GM12874 (cell line): Measurements from ENCODE around the gene SMAD3.

Source experiments
- TF ChIP-seq, protein P1 (sequence below): IDR thresholded peaks from 2 replicates; pipeline ENCODE4 v1.5.1; 2011; ENCODE audit warnings: low read depth, mild to moderate bottlenecking, control low read depth, low read length, moderate library complexity; ENCODE audit not compliant: insufficient read depth

Gene SMAD3

DNA sequence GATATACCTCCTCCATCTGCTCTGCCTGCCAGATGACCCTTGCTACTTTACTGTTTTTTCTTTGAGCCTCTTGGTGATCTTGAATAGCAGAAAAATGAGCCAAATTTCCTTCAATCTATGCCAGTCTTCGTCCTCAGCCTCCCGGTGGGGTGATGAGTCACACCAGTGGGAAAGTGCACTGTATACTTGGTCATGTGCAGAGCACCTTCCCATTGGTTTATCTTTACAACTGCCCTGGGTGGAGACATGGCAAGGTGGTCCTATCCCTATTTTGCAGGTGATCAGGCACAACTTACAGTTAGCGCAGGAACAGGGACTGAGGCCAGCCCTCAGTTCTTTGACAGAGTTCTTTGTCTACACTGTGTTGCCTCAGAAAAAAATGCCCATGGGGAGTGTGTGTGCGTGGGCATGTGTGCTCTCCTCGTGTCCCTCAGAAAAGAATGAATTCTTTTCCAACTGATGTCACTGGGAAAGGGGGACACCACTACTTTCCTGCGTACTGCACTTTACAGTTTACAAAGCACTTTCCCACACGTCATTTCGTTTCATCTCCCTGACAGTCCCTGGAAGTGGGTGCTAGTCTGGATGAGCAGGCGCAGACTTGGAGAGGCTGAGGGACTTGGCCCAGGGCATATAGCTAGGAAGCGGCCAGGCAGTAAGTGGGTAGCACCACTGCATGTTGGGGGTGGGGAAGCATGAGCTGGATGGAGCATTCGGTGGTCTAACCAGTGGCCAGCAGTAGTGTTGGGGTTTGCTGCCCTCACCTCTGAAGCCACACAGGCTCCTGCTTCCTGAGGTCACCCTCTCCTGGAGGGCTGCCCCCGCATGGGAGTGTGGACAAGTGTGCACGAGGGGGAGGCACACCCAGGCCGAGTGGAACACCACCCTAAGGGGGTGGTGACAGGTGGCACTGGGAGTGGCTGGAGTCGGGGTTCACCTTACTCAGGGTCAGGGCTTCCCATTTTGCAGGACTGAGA lies 24.1 kb downstream of the SMAD3 start:
- TF ChIP-seq, protein P1, sequence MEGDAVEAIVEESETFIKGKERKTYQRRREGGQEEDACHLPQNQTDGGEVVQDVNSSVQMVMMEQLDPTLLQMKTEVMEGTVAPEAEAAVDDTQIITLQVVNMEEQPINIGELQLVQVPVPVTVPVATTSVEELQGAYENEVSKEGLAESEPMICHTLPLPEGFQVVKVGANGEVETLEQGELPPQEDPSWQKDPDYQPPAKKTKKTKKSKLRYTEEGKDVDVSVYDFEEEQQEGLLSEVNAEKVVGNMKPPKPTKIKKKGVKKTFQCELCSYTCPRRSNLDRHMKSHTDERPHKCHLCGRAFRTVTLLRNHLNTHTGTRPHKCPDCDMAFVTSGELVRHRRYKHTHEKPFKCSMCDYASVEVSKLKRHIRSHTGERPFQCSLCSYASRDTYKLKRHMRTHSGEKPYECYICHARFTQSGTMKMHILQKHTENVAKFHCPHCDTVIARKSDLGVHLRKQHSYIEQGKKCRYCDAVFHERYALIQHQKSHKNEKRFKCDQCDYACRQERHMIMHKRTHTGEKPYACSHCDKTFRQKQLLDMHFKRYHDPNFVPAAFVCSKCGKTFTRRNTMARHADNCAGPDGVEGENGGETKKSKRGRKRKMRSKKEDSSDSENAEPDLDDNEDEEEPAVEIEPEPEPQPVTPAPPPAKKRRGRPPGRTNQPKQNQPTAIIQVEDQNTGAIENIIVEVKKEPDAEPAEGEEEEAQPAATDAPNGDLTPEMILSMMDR: no peak

DNA sequence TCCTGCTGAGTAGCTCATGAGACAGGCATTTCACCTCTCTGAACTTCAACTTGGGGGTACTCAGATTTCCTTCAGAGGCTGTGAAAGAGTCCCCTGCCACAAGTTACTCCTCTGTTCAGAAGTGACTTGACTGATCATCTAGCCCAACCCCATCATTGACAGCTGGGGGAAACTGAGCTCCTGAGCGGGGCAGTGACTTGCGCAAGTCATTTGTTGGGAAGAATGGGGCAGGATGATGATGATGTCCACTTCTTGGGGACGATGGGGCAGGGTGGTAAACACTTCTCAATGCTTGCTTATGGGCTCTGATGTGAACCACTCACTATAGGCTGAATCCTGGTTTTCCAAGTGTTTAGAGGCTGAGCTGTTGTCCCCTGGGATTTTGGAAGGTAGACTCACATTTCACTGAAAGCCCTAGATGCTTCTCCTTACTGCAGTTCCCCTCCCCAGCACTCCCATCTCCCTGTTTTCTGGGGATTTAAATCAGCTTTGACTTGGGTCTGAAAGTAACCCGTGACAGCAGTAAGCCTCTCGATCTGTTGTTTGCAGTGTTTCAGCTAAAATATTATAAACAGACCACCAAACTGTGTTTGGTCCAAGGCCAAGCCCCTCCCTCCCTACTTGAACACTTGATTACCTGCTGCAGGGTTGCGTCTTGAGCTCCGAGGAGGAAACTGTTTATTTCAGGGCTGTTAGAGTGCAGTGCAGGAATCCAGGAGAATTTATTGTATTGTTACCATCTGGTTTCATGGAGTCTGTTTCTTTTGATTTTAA lies 25.1 kb downstream of the SMAD3 start:
- TF ChIP-seq, protein P1: no peak

DNA sequence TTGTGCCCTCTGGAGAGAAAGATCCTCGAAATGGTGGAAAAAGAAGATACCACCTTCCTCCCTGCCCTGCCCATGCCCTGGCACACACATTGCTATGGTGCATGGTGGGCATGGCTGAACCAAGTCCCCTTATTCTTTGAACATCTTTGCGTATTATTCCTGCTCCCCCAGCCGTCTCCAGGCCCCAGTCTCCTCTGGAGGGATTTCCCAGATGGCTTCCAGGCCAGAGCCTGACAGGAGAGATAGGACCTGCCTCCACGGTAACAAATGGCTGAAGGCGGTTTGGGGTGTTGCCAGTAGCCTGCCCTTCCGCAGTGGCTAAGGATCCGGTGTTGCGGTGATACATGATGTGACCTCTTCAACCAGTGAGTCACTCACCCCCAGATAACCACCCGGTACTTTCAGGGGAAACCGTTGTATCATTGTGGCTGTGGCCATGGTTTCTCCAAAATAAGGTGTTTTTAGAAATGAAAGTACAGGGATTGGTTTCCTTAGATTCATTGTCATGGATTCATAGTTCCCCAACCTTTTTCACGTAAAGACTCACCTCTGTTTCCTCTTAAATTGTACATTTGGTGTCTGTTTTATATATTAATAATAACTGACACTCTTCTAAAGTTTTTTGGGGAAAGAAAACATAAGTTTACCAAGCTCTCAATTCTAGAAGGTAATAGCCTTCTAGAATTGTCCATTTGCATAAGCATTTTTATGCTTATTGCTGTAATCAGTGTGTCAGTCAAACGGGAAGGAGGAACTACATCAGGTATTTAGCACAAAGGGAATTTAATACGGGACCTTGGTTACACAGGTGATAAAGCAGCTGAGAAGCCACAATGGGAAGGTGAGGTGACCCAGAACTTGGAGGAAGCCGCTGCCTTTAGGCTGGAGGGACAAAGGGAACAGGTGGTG lies 25.9 kb downstream of the SMAD3 start:
- TF ChIP-seq, protein P1: no peak

DNA sequence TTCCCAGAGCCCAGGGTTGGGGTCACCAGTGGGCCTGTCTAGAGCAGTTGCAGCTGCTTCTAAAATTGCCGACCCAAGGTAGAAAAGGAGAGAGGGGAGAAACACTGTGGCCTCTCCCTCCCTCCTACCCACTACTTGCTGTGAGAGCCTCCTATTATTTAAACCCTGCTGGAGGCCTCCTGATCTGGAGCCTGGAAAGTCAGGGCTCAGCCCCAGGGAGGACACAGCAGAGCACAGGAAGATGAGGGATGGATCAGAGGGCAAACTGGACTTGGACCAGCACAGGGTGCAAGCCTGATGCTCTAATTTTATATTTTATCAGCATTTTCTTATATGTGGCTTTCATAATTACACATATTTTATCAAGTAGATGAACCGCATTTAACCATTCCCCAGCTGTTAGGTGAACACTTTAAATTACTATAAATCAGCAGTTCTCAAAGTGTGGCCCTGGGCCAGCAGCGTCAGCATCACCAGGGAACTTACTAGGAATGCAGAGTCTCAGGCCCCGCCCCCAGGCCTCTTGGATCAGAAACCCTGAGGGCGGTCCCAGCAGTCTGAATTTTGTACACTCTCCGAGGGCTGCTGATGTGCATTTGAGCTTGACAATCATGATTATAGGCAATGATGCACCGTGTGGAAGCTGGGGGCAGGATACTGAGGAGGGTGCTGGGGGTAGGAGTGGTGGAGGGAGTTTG lies 26.7 kb downstream of the SMAD3 start:
- TF ChIP-seq, protein P1: no peak

DNA sequence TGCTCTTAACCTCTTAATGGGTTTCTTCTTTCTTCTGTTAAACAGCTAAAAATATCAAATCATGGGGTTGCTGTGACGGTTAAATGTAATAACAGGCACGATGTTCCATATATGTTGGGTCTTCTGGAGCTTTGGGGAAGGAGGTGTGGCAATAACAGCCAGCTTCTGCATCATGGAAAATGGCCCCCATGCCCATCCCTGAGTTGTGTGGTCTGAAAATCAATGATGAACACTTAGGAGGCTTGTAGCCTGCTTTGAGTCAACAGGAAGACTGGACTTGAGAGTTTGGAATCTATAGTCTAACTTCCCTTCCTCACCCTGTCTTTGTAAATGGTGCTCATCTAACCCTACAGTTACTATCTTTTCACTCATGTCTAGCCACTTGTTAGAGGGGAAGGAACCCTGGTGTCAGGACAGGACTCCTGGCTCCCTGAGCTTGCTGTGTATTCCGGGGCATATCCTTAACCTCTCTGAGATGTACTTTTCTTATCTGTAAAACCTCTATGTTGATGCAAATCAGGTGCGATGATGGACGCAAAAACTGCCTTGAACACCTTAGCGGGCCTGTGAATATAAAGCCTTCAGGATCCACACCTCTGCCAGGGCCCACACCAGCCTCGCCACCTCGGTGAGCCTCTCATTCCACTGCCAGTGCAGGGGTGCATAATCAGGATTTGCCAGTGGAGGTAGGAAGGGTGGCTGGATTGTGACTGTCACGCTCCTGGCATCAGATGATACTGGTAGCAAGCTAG lies 27.5 kb downstream of the SMAD3 start:
- TF ChIP-seq, protein P1: no peak

DNA sequence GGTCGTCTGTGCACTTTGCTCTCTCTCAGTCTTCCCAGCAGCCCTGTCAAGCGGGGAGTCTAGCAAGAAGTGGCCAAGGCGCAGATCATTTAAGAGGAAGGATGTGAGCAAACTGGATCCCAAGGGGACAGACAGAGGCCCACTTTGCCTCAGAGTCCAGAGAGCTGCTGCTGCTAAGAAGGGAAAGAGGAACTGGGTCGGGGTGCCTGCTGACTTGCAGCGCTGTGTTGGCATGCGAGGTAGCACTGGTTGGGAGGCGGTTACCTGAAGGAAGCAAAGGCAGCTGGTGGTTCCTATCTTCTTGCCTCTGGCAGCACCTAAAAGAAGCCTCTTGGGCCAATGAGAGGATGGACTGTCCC lies 28.1 kb downstream of the SMAD3 start:
- TF ChIP-seq, protein P1: no peak
